Fibroblast of villous mesenchyme (primary cell): ENCODE data around the gene CYTH4. TPM values are rescaled to one million over a fixed set of nuclear protein-coding genes. Genes with fewer than 3 reads are reported as not detected.

Experiments used
- DNase-seq: peaks from one replicate; pipeline ENCODE4 v3.0.0-alpha.2; 2010; ENCODE audit warnings: low read depth
- H3K4me3 ChIP-seq: 2 replicates; pipeline ENCODE4 v1.5.1; 2011; ENCODE audit warnings: low read depth, mild to moderate bottlenecking, low read length
- total RNA-seq: library from RNA; depleted of rRNA; stranded (reverse); fragments of >200 nt; gene quantifications from 2 replicates; pipeline ENCODE4 v1.2.3, GENCODE V29; 2012
- TF ChIP-seq, protein P1 (sequence below): IDR thresholded peaks from 2 replicates; pipeline ENCODE4 v1.5.1; 2012; ENCODE audit warnings: low read depth, mild to moderate bottlenecking, low read length; ENCODE audit not compliant: insufficient read depth

The CYTH4 gene
- total RNA-seq, 1 donor, result under 0.01 TPM

DNA sequence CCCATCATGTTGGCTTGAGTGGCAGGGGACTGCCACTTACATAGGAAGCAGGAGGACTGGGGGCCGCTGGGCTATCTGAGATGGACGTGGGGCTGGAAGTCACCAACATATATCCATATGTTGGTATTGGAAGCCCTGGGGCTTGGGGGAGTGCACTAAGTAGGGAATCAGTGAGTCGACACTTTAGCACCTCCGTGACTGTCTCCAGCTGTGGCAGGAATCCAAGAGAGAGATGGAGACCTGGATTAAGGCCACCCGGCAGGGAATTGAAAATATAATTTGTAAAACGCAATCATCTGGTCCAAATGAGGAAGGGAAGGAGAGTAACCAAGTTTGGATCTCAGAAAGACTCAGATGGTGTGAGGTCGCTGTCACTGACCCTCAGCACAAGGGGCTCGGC is 76.6 kb downstream of the CYTH4 start:
- no peak overlapping the region for H3K4me3 ChIP-seq
- no peak for DNase-seq
- TF ChIP-seq, protein P1, sequence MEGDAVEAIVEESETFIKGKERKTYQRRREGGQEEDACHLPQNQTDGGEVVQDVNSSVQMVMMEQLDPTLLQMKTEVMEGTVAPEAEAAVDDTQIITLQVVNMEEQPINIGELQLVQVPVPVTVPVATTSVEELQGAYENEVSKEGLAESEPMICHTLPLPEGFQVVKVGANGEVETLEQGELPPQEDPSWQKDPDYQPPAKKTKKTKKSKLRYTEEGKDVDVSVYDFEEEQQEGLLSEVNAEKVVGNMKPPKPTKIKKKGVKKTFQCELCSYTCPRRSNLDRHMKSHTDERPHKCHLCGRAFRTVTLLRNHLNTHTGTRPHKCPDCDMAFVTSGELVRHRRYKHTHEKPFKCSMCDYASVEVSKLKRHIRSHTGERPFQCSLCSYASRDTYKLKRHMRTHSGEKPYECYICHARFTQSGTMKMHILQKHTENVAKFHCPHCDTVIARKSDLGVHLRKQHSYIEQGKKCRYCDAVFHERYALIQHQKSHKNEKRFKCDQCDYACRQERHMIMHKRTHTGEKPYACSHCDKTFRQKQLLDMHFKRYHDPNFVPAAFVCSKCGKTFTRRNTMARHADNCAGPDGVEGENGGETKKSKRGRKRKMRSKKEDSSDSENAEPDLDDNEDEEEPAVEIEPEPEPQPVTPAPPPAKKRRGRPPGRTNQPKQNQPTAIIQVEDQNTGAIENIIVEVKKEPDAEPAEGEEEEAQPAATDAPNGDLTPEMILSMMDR, result no peak

DNA sequence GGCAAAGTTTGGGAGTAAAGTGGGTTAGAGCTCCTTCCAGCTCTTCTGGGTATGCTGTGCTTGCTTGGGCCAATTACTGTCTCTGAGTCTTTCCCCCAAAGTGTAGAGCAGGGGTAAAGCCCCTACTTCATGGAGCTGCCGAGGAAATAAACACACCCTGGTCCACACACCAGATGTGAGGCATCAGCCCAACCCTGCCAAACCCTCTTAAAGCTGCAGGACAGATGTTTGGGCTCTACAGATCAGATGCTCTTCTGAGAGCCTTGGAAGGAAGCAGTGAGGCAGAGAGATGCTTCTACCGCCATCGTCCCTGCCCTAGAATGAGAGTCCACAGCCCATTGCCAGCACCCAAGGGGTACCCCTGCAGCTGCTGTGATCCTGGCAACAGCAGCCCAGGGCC is 80.3 kb downstream of the CYTH4 start:
- TF ChIP-seq, protein P1, result no peak
- peak; percentile 29 for DNase-seq
- no peak overlapping the region for H3K4me3 ChIP-seq

GRCh38 chr22:37363261-37363992 is 81.1 kb downstream of the CYTH4 start:
- TF ChIP-seq, protein P1, result no peak
- H3K4me3 ChIP-seq, result no peak overlapping the region
- DNase-seq, result no peak

Other genes starting within 250 kb of the CYTH4 start
- 28.9 and 34.1 TPM in 2 replicates for gene KCTD17, start 230.8 kb upstream of the CYTH4 start, total RNA-seq
- not detected in 2 replicates for gene TMPRSS6, start 172.8 kb upstream of the CYTH4 start, total RNA-seq
- gene IL2RB, start 132.6 kb upstream of the CYTH4 start, total RNA-seq, result under 0.01 and 0.64 TPM in 2 replicates
- gene C1QTNF6, start 94.3 kb upstream of the CYTH4 start, total RNA-seq, result 9.5 and 10.6 TPM in 2 replicates
- gene SSTR3, start 70.0 kb upstream of the CYTH4 start, total RNA-seq, result not detected in 2 replicates
- 8.1 and 11.2 TPM in 2 replicates for gene RAC2, start 38.2 kb upstream of the CYTH4 start, total RNA-seq
- under 0.01 and 0.32 TPM in 2 replicates for gene ELFN2, start 145.0 kb downstream of the CYTH4 start, total RNA-seq
- gene MFNG, start 203.9 kb downstream of the CYTH4 start, total RNA-seq, result under 0.01 TPM in 1 of 2 replicates, not detected in the other
- gene CARD10, start 236.9 kb downstream of the CYTH4 start, total RNA-seq, result 3.0 and 3.5 TPM in 2 replicates